HG02870 (cell line): Measurements from ENCODE around the gene HEXIM2.

Experiments
- ATAC-seq: cut with Tn5 transposase; IDR thresholded peaks from one replicate; pipeline ENCODE4 v1.9.1; 2021; ENCODE audit warnings: mild to moderate bottlenecking, moderate library complexity; ENCODE audit not compliant: unreplicated experiment

The HEXIM2 gene

GRCh38 chr17:45143767-45144198, 17.9 kb upstream of the HEXIM2 start:
- no peak for ATAC-seq

- no peak for ATAC-seq
These were observed 17.3 kb upstream of the HEXIM2 start for GRCh38 chr17:45144199-45145034.

GRCh38 chr17:45145035-45145389, 16.7 kb upstream of the HEXIM2 start:
- no peak for ATAC-seq

GRCh38 chr17:45146166-45146565, 15.5 kb upstream of the HEXIM2 start:
- ATAC-seq = no peak

GRCh38 chr17:45146592-45146889, 15.1 kb upstream of the HEXIM2 start:
- no peak for ATAC-seq

- no peak for ATAC-seq
These were observed 14.6 kb upstream of the HEXIM2 start for GRCh38 chr17:45146890-45147580.

GRCh38 chr17:45147581-45148182, 14.0 kb upstream of the HEXIM2 start:
- ATAC-seq = no peak

- peak; percentile 56 for ATAC-seq
These were observed 13.3 kb upstream of the HEXIM2 start, which contains the start of gene HEXIM1 for GRCh38 chr17:45148183-45149036. HEXIM1 (plus strand) TSS chr17:45148475; CDS start chr17:45149191, 716 bp downstream.

GRCh38 chr17:45149037-45149668, 12.5 kb upstream of the HEXIM2 start:
- ATAC-seq = peak; percentile 27

- no peak for ATAC-seq
These were observed 11.7 kb upstream of the HEXIM2 start for GRCh38 chr17:45149669-45150664.

- no peak for ATAC-seq
These were observed 10.5 kb upstream of the HEXIM2 start for GRCh38 chr17:45150911-45151809.

GRCh38 chr17:45155029-45155428, 6.6 kb upstream of the HEXIM2 start:
- ATAC-seq = no peak

GRCh38 chr17:45155483-45155882, 6.2 kb upstream of the HEXIM2 start:
- no peak for ATAC-seq

GRCh38 chr17:45156242-45156641, 5.4 kb upstream of the HEXIM2 start:
- ATAC-seq = no peak

- ATAC-seq = no peak
These were observed 1.0 kb upstream of the HEXIM2 start for GRCh38 chr17:45160447-45161287.

- ATAC-seq = no peak
These were observed 481 bp downstream of the HEXIM2 start for GRCh38 chr17:45162025-45162687.

GRCh38 chr17:45164734-45165269, 3.1 kb downstream of the HEXIM2 start:
- no peak for ATAC-seq
